HG03064 (cell line): ENCODE results near the gene ZNF521.

Source experiments
- ATAC-seq: cut with Tn5 transposase; IDR thresholded peaks from one replicate; pipeline ENCODE4 v1.9.1; 2021; ENCODE audit warnings: low read depth; ENCODE audit not compliant: unreplicated experiment

ZNF521 gene

DNA sequence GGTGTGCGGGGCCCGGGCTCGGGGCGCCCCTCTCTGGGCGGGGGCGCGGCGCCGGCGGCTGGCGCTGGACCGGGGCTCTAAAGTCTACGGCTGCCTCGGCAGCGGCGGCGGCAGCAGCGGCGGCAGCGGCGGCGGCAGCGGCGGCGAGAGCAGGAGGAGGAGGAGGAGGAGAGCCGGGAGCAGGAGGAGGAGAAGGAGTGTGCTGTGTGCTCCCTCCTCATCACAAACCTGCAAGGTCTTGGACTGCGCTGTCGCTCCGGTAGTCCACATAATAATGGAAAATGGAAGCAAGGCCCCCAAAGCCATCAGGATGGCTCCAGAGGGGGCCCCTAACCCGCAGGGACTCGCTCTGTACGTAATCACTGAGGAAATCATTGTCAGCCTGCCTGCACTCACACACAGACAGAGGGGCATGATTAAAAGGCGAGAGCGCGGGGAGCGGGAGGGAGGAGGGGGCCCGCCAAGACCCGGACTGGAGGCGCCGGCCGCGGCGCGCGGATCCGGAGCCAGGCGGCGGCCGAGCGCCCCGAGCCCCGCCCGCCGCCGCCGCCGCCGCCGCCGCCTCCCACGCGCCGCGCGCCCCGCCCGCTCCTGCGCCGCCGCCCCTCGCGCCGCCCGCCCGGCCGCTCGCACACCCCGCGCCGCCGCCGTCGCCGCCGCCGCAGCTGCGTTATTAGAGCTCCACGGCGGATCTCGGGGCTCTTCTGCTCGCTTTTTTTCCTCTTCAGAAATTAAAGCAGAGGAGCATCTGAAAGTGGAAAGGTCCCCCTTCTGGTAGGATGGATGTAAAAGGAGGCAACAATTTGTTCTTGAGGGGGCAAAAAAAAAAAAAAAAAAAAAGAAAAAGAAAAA is at the start of gene ZNF521:
ZNF521 (minus strand) TSS at position 390 of the 852 bp plus-strand sequence. CDS start 1,220 bp downstream, outside the sequence.
- ATAC-seq = no peak

DNA sequence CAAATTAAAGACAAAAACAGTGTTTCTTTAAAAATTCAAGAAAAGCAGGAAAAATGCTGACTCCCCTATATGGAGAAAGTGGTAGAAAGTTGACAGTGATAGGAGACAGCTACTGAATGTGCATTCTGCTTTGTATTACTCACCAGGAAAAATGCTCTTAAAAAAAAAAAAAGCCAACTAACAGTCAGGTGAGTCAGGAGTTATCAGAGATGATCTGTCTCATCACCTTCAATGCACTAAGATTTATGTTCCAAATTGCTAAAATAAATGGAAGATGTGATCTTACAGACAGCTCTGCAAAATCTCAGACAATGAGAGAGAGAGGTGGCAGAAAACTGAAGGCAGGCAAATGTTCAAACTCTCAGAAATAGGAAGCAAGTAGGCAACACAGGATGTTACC is 47.6 kb upstream of the ZNF521 start:
- no peak for ATAC-seq

DNA sequence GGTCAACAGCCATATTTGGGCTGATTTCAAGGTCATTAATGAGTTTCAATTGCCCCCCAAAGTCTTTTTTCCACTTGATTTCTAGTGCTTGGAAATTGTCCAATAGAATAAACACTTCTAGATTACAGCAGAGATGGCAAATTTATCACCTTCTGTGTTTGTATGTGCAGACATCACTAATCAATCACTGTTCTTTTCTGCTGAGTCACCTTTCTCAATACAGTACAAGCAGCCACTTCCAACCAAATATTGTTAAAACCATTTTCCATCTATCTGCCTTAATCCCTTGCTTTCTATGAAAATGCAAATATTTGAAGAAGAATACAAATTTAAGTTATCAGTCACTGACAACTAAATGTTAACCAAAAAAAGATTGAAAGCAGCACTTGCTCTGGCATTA is 40.2 kb upstream of the ZNF521 start:
- no peak for ATAC-seq

DNA sequence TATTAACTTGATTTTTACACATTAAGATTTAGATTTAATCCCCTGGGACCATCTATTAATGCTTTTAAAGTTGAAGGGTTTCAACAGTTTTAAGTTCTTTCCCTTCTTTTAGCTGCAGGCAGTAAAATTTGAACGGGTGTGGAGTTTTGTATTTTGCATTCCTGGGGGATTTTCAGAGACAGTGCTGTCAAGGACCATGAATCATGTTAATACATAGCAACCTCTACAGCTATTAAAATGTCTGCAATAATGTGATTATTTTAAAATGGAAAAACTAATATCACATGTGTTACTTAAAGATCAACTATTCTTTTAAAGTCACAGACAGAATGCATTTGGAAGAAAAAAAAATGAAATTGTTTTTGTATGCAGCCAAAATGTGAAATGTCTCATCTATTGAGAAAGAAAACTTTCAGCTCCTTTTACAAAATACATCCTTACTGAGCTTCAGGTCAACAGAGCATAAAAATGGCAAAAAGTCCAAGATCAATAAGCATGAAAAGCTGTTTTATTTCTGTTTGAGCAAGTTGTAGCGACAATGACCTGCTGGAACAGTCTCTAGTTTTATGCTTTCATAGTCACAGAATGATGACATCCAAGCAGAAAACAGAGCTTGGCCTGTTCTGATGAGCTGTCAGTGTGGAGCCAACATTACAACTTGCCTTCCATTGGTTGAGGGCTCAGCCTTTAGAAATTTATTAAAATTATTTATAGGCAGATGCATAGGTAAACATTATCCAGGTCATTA is 21.6 kb upstream of the ZNF521 start:
- ATAC-seq = no peak

DNA sequence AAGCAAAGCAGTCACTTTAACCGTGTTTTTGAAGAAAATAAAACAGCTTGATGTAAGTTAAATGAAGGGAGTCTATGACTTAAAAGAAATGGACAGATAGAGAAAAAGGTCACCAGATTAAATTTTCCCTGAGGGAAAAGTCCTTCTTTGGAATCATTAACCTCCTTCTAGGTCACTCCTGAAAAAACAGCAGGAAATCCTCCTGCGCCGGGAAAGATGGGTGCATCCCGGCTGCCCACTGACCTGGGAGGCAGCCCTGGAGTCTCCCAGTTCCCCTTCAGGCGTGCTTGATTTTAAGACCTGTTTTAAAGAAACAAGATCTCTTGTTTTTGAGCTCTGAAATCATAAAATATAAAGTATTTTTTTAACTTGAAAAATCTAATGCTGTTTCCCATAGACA is 18.4 kb upstream of the ZNF521 start:
- no peak for ATAC-seq

DNA sequence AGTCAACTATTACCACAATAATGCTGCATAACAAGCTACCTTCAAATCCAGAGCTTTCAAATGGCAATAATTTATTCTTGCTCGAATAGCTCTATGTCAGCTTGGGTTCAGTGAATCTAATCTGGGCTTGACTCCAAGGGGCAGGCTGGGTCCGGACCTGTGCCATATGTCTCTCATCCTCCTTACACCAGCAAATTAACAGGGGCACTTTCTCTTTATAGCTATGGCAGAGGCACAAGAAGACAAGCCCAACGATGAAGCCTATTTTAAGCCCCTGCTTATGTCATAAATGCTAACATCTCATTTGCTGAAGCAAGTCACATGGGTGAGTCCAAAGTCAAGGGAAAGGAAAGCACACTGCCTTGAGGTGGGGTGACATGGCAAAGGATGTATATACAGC is 13.3 kb upstream of the ZNF521 start:
- ATAC-seq = no peak

DNA sequence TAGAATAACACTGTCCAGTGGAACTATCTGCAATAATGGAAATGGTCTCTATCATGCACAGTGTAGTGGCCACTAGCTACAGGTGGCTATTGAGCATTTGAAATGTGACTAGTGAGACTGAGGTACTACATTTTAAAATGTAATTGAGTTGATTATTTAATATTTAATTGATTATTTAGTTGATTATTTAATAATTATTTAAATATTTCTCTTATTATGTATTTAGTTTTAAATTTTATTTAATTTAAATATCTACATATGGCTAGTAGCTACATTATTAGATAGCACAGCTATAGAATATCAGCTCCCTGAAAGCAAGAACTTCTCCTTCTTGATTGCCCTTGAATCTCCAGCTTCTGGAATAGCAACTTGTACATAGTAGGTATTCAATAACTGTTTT is 12.8 kb upstream of the ZNF521 start:
- ATAC-seq = no peak

DNA sequence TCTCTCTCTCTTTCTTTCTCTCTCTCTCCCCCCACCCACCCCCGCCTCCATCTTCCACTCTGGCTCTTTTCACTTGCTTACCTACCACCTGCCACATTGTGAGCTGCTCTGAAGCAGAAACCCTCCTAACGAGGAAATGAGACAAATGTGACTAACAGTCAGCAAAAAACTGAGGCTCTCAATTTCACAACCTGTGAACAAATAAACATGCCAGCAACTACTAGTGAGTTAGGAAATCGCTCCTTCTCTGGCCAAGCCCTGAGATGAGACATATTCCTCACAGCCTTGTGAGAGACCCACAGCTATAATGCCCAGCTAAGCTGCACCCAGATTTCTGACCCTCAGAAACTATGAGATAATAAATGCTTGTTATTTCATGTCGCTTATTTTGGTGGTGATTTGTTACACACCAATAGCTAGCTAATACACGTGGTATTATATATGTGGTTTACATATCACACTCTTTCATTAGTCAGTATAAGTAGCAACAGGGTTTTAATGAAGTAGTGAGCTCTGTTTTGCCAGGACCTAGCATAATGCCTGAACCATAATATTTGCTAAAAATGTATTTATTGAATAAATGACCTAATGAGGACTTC is 8.4 kb upstream of the ZNF521 start:
- no peak for ATAC-seq

DNA sequence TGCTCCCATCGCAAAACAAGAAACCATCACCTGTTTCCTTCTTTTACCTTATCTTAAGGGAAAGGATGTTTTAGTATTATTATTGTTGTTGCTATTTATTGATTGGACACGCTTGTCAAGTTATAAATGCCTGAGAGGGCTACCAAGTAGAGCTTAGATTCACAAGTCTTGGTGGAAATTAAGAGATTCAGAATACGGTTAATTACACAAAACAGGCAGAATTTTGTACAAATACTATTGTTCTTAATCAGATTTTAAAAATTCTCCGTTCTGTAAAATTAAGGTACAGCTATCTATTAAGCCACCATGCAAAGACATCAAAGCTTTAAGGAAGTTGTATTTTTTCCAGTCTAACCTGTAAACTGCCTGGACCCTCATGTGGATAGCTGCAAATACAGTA is 1.1 kb upstream of the ZNF521 start:
- ATAC-seq = no peak

DNA sequence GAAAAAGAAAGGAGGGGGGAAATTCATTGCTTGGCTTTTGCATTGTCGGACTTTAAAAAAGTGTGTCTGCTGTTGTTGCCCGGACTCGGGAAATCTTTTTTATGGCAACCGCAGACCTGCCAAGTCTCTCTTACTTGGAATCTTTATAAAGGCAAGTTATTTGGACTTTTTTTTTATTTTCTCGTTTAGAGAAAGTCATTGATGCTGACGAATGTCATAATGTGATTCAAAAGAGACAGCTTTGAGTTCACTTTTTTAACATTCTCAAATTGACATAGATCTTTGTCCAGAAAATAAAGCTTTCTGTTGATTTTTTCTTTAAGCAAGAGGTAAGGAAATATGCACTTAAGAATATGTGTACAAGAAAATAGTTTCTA is 651 bp upstream of the ZNF521 start:
- no peak for ATAC-seq

DNA sequence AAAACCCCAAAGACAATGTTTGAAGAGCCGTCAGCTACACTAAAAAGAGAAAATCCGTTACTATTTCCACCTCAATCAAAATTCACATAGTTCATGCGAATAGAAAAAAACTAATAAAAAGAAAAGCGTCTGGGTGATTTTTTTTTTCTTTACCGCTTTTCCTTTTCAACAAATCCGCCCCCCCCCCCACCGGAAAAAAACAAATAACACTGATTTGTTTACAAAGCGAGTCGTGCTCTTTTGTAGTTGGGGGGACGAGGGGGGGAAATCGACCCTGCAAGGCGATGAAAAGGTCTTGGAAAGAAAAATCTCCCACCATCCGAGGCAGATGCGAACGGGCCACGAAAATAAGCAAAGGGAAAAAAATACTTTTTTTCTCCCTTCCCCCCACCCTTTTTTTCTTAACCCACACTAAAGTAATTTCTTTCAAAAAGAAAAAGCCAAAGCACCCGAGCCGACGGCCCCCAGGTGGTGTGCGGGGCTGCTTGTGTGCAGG is 638 bp downstream of the ZNF521 start:
- no peak for ATAC-seq

DNA sequence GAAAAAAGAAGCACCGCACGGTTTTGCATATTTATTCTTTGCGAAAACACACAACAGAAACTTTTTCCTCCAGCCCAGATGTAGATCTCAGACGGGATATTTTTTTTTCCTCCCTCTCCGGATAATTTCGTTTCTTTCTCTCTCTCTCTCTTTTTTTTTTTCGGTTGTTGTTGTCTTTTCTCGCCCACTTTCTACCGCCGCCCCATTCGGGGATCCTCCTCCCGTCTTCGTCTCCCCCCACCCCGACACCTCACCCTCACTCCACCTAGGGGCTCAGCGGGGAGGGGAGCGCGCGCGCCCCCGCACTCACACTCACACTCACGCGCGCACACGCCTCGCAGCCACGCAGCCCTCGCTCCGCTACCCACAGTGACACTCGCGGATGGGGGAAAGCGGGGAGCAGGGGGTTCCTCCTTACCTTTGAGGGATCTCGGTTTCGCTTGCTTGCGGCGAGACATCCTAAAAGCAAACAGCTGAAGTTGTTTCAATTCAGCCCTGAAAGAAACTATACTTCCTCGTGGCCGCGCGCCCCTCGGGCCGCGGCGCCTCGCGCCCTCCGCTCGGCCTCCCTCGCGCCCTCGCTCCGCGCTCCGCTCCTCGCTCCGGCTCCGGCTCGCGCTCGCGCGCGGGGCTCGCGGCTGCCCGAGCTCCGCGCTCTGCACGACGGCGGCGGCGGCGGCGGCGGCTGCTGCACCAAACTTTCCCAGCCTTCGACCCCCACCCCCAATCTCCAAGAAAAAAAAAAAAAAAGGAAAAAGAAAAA is 1.3 kb downstream of the ZNF521 start:
- no peak for ATAC-seq

DNA sequence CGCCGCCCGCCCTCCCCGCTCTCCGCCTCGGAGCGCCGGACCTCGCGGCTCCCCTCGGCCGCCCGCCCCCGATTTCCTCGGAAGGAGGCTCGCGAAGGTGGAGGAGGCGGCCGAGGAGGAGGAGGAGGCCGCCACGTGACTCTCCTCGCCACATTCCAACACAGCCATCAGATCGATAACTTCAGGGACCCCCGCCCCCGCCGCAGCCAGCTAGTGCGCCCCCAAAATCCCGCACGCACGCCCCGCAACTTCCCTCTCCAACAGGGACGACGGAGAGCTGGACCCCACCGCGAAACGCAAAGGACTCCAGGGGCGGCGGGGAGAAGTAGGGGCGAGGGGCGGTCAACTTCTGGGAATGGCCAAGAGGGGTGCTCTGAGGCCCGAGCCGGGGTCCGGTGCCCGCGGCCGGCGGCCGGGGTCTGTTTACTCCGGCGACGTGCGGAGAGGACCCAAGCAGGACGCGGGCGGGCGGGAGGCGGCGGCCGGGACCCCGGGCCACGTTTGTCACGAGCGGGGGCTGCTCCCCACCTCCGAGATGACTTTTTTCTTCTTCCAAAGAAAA is 2.0 kb downstream of the ZNF521 start:
- ATAC-seq = no peak

DNA sequence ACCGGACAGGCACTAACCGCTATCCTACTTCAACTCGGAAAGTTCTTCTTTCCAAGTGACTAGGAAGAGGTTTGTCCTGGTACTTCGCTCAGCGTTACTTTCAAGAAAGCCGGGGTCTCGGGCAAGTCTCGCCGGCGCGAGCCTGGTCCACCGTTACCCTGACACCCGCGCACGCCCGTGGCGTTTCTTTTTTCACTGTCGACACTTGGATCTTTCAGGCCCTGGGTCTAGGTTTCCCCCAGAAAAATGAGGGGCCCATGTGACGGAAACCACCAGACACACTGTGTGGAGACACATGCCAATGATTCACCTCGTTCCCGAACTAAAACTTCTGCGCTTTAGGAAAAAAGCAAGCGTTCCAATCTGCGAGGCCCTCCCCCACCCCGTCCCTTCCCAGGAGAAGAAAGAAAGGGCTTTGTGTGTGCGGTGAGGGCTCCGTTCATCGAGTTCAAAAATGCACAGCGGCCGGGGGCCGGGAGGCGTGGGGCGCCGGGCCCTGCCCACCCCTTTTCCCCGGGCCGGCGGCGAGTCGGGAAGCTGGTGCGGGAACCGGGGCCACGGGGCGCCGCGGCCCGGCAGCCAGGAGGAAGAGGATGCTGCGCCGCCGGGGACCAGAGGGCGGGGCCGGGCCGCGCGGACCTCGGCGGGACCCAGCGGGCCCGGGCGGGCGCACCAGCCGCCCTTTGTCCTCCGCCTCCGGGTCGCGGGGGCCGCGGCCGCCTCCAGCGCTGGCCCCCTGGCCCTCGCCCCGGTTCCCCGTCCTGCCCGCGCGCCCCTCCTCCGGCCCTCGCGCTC is 2.6 kb downstream of the ZNF521 start:
- ATAC-seq = no peak

DNA sequence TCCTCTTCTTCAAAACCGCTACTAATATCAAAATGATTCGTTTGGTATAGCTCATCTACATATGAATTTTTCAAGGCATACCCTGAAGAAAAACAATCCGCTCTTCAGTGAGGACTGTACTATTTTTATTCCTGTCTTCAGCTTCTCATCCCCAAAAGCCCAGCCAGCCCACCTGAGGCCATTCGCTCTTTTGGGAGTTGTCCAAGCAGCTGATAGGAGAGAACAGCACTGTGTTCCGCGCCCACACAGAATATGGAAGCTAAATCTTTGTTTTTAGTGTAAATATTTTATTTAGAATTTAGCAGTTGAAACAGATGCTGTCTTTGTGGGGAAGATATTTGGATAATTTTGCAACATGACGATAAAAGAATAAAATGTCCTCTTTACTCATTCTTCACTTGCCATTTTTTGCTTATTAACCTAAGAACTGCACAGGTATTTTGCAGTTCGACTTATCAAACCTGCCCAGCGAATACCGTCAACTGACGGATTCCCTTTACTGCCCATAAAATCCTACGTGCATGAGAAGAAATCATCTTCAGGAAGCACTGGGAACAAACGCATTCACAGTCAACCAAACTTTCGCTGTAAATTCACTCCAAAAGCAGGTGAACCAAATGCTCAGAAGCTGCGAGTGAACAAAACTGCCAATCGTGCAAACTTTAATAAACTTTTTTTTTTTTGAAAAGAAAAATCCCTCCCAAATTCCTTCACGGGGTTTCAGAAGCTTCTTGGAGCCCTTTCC is 3.4 kb downstream of the ZNF521 start:
- ATAC-seq = no peak

DNA sequence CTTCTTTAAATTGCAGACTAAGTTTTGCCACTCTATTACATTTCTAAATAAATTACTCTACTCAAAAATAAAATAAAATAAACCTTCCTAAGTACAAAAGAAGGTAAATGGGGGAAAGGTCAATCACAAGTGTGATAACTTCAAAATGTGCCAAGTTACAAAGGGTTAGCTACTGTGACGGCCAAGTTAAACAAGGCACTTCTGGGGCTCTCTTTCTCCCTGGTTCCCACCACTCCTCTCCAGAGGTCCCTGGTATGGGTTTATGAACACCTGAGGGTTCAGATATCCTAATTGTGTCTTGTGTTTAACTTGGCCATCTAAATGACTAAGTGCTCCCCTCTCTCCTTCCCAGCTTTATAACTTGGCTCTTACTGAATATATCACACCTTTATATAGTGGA is 5.4 kb downstream of the ZNF521 start:
- ATAC-seq = no peak

DNA sequence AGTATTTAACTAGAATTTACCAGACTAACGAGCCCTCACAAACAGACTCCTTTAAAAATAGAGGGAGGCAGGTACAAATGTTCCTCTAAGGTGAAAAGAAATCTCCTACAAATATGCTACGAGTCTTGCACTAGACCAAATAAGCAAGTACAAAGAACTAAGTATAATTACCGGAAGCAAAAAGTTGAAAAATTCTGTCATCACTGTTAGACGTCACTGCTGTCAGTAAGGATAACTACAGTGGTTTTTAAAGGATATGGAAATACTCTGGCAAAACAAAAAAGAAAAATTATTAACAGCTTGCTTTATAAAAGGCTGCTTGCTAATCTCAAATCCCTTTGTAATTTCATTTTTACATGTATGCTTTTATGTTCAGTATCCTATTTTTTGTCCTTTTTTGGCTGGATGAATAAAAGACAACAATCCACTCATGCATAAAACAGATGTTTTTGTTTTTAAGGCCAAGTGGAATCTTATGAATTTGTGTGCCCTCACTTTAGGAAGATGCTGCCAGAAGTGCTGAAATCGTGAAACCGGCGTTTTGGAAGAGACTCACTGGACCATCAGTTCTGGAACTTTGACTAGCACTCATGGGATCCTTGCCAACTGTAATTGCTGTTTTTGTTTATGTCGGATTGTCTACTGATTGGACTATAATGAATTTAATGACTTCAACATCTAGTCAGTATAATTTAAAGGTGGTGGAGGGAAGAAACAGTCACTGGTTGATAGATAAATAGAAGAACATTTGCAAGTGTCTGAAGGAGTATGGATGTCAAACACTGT is 6.7 kb downstream of the ZNF521 start:
- ATAC-seq = no peak

DNA sequence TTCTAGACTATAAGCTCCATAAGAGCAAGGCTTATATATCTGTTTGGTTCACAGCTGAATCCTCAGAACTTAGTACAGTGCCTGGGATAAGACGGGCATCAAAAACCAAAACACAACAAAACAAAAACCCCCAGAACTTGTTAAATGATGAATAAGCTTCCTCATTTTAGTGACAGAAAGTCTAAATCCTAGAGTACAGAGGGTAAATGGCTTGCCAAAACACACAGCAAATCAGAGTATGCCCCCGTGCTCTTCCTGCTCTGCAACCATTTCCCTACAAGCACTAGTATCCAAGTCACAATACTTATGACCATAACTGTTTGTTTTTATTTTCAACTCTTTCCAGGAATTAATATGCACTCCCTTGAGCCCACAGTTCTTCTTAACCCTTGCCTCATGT is 10.1 kb downstream of the ZNF521 start:
- ATAC-seq = no peak
